GM03348 (cell line): Measurements from ENCODE around the gene PTPN1.
"Not testable (repeated sequence)": the region's sequence is repeated elsewhere in the genome, so short reads cannot be mapped to it uniquely, and the experiment has no call there.

Experiments used
- DNase-seq: peaks from one replicate; pipeline ENCODE4 v3.0.0; 2012; ENCODE audit warnings: low spot score

PTPN1 gene

GRCh38 chr20:50532221-50532620, 22.0 kb downstream of the PTPN1 start:
- DNase-seq, result no peak

- DNase-seq, result no peak
Observed at GRCh38 chr20:50533061-50533460, 22.9 kb downstream of the PTPN1 start.

DNA sequence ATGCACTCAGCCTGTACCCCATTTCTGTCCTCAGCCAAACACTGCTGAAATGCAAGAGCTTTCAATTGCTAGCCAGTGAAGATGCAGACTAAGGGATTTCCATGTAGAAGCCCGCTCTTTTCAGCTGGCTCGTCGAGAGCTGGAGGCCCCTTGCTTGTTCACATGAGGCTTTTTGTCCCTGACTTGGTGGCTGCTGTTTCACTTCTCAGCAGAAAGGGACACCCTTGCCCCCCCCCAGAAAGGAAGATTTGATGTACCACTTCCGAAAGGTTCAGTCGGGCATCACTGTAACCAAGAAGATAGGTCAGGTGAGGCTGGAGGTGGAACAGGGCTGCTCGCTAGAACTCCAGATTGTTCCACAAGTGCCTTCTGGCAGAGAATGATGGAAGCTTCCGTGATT, 23.3 kb downstream of the PTPN1 start:
- no peak for DNase-seq

DNA sequence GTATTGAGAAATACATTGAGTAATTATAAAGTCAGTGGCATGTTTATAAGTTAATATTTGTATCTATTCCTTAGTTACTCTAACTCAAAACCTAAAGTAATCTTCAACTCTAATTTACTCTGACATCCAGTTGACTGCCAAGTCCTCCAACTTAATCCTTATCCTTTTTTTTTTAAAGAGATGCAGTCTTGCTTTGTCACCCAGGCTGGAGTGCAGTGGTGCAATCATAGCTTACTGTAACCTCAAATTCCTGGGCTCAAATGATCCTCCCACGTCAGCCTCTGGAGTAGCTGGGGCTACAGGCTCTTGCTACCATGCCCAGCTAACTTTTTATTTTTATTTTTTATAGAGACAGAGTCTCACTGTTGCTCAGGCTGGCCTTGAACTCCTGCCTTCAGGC, 24.4 kb downstream of the PTPN1 start:
- peak; percentile 50 for DNase-seq

DNA sequence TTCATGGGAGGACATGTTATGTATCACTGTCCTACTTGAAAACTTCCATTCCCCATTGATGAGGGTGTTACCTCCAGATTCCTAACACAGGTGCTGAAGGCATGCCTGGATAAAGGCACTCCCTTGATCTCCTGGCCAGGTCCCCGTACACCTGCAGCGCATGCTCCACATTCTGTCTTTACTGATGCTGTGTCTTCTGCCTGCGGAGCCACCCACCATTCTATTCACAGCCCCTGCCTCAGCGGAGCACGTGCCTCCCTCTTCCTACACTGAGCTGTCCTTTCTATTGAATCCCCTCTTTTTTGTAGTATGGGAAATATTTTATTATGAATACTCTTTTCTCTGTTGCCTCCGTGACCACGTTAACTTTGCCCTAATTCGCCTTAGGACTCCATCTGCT, 25.0 kb downstream of the PTPN1 start:
- no peak for DNase-seq

DNA sequence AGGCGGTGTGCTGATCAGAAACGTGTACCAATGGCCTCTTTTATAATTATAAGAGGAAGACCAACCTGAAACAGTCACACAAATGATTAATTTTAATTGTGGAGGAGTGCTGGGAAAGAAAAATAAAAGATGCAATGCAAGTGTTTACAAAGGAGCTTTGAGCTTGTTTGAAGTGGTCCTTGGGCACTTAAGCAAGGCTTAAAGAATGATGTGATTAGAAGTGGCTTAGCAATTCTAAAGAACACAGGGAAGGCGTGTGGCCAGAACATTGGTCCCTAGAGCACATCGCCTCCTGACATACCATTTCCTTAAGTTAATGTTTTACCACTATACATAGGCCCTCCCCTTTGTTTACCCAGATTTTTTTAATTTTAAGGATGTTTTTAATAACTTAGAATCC, 26.1 kb downstream of the PTPN1 start:
- DNase-seq, result no peak

DNA sequence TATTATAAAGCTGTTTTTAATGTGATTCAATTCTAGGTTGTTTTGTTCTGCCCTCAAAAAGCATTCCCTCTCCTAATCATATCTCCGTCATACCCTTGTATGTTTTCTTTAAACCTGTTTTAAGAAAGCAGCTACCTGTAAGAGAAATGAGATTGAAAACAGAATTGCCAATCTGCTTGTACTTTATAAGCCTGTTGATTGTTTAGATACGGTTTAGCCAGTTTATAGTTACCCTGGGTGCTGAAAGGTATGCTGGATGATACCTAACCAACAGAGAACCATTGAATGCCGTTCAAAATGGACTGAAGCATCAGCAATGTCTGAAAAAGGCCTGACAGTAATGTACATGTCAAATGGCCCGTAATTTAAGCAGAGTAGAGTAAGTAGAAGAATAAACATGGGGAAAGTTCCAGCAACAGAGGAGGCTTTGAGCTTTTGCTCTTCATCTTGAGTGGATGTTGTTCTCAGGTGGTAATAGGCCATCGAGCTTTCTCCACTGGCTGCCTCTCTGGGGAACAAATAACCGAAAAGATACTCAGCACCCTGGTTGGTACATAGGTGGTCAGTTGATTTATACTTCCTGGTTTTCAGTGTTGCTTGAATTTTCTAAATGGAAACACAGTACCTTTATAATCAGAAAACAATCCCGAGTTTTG, 27.5 kb downstream of the PTPN1 start:
- no peak for DNase-seq

GRCh38 chr20:50538276-50538675, 28.1 kb downstream of the PTPN1 start:
- no peak for DNase-seq

DNA sequence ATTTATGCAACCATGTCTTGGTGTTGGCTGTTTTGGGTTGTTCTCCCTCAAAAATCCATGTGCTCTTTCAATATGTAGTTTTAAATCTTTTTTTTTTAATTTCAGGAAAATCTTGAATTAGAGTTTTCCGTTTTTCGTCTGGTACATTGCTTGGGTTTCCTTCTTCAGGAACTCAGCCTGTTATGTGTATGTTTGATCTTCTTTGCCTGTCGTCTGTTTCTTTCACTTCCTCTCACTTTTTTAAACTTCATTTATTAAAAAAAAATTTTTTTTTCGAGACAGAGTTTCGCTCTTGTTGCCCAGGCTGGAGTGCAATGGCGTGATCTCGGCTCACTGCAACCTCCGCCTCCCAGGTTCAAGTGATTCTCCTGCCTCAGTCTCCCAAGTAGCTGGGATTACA, 29.6 kb downstream of the PTPN1 start:
- not testable (repeated sequence) for DNase-seq

GRCh38 chr20:50540620-50541605, 30.7 kb downstream of the PTPN1 start:
- DNase-seq, result peak; percentile 72

DNA sequence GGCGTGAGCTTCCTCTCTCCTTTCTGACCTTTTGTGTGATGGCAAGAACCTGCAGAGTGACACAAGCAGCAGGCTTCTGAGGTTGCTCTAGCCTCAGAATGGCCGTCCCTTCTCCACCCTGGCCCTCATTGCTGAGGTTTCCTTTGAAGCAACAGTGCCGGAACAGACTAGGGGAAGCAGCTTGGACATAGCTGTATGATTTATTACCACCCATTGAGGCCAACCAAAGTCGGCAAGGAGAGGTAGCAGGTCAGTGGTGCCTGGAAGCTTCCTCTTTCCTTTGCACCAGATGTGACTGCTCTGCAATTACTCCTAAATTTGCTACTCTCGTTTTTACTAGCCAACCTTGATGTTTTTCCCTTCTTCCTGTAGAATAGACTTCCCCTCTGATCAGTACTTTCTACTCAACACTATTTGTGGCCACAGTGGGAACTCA, 31.4 kb downstream of the PTPN1 start:
- no peak for DNase-seq

DNA sequence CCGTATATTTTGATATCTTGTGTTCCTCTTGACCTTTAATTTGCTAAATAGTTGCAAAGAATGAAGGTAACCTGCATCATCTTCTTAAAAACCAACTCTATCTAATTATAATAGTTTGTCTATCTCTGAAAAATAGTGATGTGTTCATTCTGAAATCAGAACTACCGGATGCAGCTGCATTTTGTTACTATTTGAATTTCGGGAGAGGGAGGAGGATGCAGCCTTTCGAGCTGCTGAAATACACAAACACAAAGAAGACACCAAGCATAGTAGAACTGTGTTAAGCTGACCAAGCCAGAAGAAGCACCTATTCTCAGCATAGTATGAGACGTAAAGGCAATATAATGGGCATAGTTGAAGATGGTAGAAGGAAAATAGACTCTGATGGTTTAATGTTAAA, 33.1 kb downstream of the PTPN1 start:
- no peak for DNase-seq

DNA sequence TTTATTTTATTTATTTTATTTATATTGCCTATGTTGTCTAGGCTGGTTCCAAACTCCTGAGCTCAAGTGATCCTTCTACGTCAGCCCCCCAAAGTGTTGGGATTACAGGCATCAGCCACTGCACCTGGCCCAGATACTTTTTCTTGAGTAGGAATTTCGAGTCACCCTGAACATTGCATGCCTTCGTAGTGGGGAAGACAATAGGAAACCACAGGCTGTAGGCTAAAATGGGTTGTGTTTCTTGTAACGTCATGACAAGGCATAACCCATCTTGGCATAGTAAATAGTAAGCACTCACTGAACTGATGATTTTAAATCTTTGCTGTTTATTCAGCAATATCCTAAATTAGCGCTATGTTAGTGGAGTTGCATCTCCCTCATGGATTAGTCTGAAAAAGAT, 34.9 kb downstream of the PTPN1 start:
- no peak for DNase-seq

GRCh38 chr20:50546729-50547314, 36.6 kb downstream of the PTPN1 start:
- peak; percentile 20 for DNase-seq

GRCh38 chr20:50547964-50548363, 37.8 kb downstream of the PTPN1 start:
- DNase-seq, result no peak

DNA sequence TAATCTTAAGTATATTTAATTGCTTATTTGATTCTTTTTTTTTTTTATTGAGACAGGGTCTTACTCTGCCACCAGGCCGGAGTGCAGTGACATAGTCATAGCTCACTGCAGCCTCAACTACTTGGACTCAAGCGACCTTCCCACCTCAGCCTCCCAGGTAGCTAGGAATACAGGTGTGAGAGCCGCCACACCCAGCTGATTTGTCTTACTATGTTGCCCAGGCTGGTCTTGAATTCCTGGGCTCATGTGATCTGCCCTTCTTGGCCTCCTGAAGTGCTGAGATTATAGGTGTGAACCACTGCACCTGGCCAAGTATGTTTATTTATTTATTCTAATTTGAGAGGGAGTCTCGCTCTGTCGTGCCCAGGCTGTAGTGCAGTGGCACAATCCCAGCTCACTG, 38.2 kb downstream of the PTPN1 start:
- no peak for DNase-seq

DNA sequence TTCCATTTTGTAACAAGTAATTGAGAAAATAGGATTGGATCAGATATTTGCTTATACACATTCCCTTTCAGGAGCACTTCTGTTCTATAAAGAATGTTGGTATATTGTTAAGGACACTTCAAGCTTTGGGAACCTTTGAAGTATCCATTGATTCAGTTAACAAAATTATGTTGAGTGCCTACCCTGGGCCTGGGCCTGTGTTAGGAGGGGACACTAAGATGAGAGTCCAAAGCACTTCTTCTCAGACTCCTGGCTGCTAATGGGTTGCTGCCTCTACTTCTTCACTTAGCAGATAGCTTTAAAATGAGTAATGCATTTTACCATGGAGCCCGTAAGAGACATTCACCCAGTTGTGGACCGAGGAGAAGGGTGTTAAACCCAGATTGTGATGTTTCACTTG, 40.3 kb downstream of the PTPN1 start:
- DNase-seq, result no peak

- no peak for DNase-seq
Observed at GRCh38 chr20:50551288-50551687, 41.1 kb downstream of the PTPN1 start.

DNA sequence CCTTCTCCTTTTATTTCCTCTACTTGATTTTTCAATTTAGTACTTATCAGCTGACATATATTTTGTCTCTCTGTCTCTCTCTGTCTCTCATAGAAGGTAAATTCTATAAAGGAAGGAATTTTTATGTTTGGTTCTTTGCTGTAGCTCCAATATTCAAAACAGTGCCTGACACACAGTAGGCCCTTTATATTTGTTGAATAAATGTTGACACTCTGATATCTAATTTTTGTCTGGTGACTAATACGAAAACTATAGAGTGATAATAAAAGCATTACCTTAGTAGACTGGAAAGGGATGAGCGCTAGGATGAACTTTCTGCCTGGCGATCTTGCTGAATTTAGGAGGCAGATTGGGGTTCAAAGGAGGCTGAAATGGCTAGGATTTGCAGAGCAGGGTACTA, 42.8 kb downstream of the PTPN1 start:
- DNase-seq, result no peak

DNA sequence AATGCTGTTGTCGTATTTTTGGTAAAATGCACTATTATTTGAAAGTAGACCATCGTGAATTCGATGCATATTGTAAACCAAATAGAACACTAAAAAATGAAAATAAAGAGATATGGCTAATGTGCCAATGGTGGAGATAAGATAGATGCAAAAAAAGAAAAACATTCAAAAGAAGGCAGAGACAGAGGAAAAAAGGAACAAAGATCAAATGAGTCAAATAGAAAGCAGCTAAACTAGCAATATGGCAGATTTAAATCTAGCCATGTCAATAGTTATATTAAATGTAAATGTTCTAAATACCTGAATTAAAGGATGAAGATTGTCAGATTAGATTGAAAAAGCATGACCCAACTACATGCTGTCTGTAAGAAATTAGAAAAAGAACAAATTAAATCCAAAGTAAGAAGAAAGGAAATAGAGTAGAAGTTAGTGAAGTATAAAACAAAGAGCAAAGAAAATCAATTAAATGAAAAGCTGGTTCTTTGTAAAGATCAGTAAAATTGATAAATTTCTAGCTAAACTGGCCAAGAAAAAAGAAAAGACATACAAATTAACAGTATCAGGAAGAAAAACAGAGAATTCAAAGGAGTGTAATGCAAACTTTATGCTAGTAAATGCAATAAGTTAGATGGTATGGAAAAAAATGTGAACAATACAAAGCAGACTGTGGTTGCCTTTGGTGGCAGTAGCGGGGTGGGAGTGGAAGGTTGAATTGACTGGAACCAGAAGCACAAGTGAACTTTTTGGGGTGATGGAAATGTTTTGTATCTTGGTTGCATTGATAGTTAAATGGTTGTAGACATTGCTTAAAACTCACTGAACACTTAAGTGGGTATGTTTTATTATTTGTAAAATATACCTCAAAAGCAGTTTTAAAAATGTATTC, 44.8 kb downstream of the PTPN1 start:
- DNase-seq, result no peak

- no peak for DNase-seq
Observed at GRCh38 chr20:50555662-50556061, 45.5 kb downstream of the PTPN1 start.

GRCh38 chr20:50557549-50558134, 47.5 kb downstream of the PTPN1 start:
- DNase-seq, result no peak
